Right lobe of liver (tissue), 4 donors: ENCODE data around the gene FHIT.

Experiments
- POLR2A ChIP-seq: fragments of 450-650 bp; IDR thresholded peaks from one replicate; pipeline ENCODE4 v1.6.1; 2017; ENCODE audit warnings: antibody characterized with exemption, mild to moderate bottlenecking
- TF ChIP-seq, protein P1 (sequence below), 4 donors: fragments of 200-600 bp in 3 of 4; fragments of 450-650 bp in 1 of 4; IDR thresholded peaks; one replicate each; pipeline versions ENCODE4 v1.5.1 to v1.8.0; 2016 to 2022; ENCODE audit warnings: antibody characterized with exemption in 4 of 4, mild to moderate bottlenecking in 2 of 4
- donor health status: DM: no; HTN: no; CAD: no.
- donor health status: DM: no; HTN: no; CAD: no.
- donor health status: DM: no; HTN: yes; CAD: no.

DNA sequence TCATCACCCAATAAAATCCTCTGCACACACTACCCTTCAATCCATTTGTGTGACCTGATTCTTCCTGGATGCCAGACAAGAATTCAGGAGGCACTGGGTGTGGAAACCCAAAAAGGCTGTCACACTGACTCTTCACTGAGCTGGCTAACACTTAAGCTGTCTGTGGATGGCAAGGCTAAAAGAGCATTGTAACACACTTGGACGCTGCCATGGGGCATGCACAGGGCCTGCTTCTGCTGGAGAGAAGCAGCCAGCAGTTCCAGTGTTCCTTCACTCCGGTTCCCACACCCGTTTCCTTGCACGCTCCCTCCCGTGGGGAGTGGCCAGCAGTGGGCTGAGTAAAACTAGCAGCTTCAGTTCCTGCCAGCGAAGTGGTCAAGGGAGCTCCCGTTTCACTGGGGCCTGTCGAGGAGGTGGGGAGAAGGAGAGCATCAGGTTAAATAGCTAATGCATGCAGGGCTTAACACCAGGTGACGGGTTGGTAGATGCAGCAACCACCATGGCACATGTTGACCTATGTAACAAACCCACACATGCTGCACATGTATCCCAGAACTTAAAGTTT is 737.1 kb downstream of the FHIT start:
- TF ChIP-seq, protein P1, sequence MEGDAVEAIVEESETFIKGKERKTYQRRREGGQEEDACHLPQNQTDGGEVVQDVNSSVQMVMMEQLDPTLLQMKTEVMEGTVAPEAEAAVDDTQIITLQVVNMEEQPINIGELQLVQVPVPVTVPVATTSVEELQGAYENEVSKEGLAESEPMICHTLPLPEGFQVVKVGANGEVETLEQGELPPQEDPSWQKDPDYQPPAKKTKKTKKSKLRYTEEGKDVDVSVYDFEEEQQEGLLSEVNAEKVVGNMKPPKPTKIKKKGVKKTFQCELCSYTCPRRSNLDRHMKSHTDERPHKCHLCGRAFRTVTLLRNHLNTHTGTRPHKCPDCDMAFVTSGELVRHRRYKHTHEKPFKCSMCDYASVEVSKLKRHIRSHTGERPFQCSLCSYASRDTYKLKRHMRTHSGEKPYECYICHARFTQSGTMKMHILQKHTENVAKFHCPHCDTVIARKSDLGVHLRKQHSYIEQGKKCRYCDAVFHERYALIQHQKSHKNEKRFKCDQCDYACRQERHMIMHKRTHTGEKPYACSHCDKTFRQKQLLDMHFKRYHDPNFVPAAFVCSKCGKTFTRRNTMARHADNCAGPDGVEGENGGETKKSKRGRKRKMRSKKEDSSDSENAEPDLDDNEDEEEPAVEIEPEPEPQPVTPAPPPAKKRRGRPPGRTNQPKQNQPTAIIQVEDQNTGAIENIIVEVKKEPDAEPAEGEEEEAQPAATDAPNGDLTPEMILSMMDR (IDR thresholded peaks at IDR 0.05): no peak
- TF ChIP-seq POLR2A: no peak
